ENCODE measurements around the gene FAM241A.

DNA sequence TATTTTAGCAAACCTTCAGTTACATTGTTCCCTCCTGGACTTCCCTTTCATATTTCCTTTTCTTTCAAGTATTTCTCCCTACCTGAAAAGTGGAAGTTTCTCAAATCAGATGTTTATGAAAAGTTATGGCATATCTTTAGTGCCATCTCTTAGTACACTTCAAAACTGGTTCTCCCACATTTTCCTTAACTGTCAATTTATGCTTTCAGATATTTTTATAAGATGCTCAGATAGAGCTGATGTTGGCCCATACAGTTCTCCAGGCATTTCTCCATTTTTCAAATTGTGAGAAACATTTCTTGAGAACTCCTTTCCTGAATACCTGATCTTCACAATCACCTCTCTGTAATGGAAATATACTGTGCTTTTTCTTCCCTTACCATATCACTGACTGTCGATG, 53.8 kb downstream of the FAM241A start:
- TF ChIP-seq CTCF (conservative IDR thresholded peaks at IDR 0.05; ENCODE audit: low read length) (no peak), EZH2phosphoT487 (IDR thresholded peaks at IDR 0.05; ENCODE audit: borderline replicate concordance) (no peak)

Measured in Loucy (cell line).